GM19035 (cell line): Measurements from ENCODE around the gene SEC14L2.
"Not testable (repeated sequence)": the region's sequence is repeated elsewhere in the genome, so short reads cannot be mapped to it uniquely, and the experiment has no call there.

ENCODE experiments used
- ATAC-seq: cut with Tn5 transposase; IDR thresholded peaks from one replicate; pipeline ENCODE4 v1.9.1; 2021; ENCODE audit not compliant: unreplicated experiment

SEC14L2 gene

DNA sequence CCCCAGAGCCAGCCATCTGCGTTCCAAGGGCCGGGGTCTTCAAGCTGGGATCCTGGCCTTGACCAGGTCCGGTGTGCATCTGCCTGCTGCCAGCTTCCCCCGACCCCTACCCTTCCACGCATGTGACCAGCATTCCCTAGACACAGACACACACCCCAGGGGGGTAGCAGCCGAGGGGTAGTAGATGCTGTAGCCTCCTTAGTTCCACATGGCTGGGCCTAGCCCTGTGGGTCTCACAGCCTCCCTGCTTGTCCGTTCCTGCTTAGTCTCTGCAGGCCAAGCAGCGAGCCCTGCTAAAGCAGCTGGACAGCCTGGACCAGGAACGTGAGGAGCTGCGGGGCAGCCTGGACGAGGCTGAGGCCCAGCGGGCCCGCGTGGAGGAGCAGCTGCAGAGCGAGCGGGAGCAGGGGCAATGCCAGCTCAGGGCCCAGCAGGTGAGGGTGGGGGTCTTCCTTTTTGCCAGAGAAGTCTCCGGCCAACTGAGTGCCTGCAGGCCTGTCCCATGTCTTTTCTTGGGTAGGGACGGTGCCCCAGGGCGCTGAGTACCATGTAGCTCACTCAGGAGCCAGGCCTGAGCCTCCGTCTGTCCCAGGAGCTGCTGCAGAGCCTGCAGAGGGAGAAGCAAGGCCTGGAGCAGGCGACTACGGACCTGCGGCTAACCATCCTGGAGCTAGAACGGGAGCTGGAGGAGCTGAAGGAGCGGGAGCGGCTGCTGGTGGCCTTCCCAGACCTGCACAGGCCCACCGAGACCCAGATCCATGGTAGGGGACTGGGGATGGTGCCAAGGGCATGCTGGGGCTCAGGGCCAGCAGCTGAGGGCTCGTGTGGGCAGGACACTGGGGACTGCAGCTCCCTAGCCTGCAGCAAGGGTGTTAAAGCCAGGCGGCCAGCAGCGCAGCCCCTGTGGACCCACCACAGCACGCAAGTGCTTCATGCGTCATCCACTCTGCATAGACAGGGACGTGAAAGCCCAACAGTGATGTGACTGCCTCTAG, 23.2 kb upstream of the SEC14L2 start:
- no peak for ATAC-seq

GRCh38 chr22:30375312-30375849, 21.4 kb upstream of the SEC14L2 start:
- ATAC-seq = no peak

DNA sequence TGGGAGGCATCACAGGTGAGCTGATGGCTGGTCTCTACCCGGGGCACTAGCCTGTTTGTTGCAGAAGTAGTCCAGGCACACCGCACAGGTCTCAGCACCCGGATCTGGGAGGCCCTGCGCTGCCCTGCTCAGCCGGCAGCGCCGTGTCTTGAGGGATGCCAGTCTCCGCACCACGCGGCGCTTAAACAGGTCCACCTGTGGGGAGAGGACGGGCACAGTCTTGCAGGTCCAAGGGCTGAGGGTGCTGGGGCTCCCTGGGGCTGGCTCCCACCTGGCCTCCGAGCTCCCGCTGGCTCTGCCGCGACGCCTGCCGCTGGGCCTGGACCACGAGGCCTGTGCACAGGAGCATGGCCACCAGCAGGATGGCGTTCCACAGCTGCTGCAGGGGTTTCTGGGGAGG, 16.8 kb upstream of the SEC14L2 start:
- no peak for ATAC-seq

- ATAC-seq = no peak
Observed at GRCh38 chr22:30381264-30381663, 15.6 kb upstream of the SEC14L2 start.

DNA sequence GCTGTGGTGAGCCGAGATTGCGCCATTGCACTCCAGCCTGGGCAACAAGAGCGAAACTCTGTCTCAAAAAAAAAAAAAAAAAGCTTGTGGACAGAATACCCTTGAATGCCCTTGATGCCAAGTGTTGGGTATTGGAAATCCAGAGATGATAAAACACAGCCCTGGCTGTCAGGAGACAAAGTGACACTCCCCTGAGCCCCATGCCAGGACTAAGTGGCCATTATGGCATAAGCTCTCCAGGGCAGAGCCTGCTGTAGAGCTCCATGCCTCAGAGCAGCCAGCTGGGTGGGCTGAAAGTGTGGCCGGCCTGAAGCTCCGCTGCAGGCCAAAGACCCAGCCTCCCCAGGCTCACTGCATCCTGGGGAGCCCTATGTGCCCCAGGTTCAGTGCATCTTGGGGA, 14.5 kb upstream of the SEC14L2 start:
- ATAC-seq = no peak

DNA sequence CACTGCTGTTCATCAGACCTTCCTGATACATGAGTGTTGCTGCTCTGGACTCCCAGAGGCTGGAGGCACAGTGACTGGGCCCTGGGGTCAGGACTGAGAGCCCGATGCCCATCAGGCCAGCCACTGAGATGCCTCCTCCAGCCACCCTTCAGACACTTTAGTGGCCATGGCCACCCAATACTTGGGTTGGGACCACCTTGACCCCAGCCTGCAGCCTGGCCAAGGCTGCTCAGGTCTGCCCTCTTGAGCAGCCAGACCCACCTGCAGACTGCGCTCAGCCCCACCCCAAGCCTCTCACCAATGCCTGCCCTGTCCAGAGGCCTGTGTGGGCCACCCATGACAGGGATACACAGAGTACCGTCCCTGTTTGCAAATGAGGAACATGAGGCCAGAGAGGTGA, 13.8 kb upstream of the SEC14L2 start:
- no peak for ATAC-seq

GRCh38 chr22:30385942-30386341, 10.9 kb upstream of the SEC14L2 start:
- no peak for ATAC-seq

DNA sequence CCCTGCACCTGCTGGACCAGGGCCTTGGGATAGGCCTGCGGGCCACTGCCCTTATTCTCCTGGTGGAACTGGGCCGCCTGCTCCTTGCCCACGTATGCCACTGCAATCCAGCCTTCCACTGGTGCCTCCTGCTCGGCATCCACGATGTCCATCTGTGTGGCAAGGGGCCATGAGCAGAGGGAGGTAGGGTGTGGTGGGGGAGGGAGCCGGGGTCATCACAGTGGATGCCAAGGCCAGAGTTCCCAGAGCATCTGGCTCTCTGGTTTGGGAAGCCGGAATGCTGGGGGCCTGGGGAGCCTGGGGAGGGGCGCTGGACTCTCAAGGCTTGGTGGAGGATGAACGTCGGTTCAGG, 10.2 kb upstream of the SEC14L2 start:
- no peak for ATAC-seq

- ATAC-seq = peak; percentile 76
Observed at GRCh38 chr22:30386960-30387827, 9.6 kb upstream of the SEC14L2 start, which contains the start of gene RNF215. Gene RNF215 (minus strand): TSS chr22:30387411. CDS start chr22:30387313, 98 bp downstream.

GRCh38 chr22:30390974-30391691, 5.7 kb upstream of the SEC14L2 start:
- ATAC-seq = no peak

DNA sequence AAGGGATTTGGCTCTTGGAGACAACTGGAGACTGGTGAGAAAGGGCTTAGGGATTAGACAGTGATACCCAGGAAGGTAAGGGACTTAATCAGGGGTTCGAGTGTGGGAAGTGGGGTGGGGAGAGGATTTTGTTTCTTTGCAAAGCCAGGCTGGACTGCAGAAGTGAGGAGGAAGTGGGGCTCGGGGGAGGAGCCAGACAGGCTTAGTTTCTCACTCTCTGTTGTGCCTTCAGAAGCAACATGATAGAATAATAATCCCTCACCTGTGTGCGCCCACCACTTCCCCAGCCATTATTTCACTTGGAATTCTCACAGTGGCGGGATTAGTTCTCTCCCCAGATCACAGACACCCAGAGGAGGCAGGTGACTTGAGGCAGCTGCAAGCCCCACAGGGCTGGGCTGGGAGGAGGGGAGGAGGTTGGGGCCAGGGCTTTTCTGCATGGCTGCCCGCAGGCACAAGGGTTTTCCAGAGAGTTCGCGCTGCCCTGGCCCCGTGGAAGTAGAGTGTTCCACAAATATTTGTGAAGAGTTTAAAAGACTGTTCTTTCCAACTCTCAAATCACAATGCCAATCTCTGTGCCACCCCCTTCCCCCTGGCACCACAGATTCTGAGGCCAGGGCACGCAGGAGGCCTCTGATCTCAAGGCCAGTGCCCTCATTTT, 4.0 kb upstream of the SEC14L2 start:
- ATAC-seq = no peak

DNA sequence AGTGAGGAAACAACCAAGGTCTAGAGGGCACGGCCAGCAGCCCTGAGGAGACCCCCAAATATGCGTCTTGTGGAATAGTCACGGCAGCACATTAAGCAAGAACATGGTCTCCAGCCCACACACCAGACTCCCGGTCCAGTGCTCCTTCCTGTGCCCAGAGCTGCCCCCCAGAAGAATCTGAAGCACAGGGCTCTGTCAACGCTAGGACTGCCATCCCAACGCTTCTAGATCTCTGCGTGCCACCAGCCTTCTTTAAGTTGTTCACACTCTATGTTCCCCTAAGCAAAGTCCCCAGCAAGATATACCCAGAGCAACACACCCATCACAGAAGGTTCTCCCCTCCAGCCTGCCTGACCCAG, 3.5 kb upstream of the SEC14L2 start:
- ATAC-seq = no peak

DNA sequence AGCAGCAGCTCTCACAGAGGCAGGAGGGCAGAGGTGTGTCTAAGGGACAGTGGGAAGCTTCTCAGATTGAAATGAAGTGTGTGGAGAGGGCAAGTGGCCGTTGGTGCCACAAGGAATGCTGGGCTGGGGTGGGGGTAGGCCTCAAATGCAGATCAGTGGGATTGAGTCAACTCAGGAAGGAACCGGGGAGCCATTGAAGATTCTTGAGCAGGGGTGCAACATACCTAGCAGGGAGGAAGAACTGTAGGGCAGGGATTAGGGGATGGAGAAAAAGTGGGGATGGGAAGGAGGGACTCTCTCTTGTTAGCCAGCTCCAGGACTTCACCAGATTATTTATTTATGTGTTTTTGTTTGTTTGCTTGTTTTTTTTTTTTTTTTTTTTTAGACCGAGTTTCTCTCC, 2.9 kb upstream of the SEC14L2 start:
- no peak for ATAC-seq

GRCh38 chr22:30397656-30398635, 1.1 kb downstream of the SEC14L2 start:
- ATAC-seq = no peak

GRCh38 chr22:30398685-30399680, 2.2 kb downstream of the SEC14L2 start:
- ATAC-seq = no peak

GRCh38 chr22:30399718-30400117, 2.9 kb downstream of the SEC14L2 start:
- ATAC-seq = no peak

GRCh38 chr22:30400159-30400558, 3.3 kb downstream of the SEC14L2 start:
- ATAC-seq = no peak

DNA sequence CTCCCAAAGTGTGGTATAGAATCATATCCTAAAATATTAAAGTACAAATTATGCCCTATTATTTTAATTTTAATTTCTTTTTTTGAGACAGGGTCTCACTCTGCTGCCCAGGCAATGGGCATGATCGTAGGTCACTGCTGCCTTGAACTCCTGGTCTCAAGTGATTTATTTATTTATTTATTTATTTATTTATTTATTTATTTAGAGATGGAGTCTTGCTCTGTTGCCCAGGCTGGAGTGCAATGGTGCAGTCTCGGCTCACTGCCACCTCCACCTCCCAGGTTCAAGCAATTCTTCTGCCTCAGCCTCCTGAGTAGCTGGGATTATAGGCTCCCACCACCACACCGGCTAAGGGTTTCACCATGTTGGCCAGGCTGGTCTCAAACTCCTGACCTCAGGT, 4.2 kb downstream of the SEC14L2 start:
- ATAC-seq = not testable (repeated sequence)
